Panc1 (cell line): ENCODE data around the gene SLC24A4.

Source experiments
- CTCF ChIP-seq: fragments of 450-650 bp; IDR thresholded peaks from 2 replicates; pipeline ENCODE4 v1.5.1; 2017; ENCODE audit warnings: mild to moderate bottlenecking
- POLR2AphosphoS5 ChIP-seq: IDR thresholded peaks from 2 replicates; pipeline ENCODE4 v1.6.1; 2012; ENCODE audit warnings: mild to moderate bottlenecking, low read depth, low read length, moderate library complexity
- REST ChIP-seq, 2 experiments: IDR thresholded peaks; 2 replicates each; pipeline ENCODE4 v1.6.1; 2011 to 2012; ENCODE audit warnings: low read depth in 2 of 2, control low read depth in 1 of 2, low read length in 1 of 2, mild to moderate bottlenecking in 1 of 2, moderate library complexity in 1 of 2; ENCODE audit not compliant: insufficient read depth in 1 of 2

GRCh38 chr14:92500491-92500941, 177.6 kb downstream of the SLC24A4 start:
- TF ChIP-seq CTCF (no peak), POLR2AphosphoS5 (no peak), REST (IDR thresholded peaks at IDR 0.05; ENCODE audit: insufficient read depth in 1 of 2, low read depth in 2 of 2, low read length in 1 of 2) (no peak)
